Tibial nerve (tissue), 3 donors: Measurements from ENCODE around the gene STX7.

Experiments used
- POLR2A ChIP-seq, 2 donors: fragments of 450-650 bp; IDR thresholded peaks; one replicate each; pipeline ENCODE4 v1.6.1; 2017; ENCODE audit warnings: antibody characterized with exemption in 2 of 2, mild to moderate bottlenecking in 2 of 2, moderate library complexity in 2 of 2
- TF ChIP-seq, protein P1 (sequence below), 5 experiments: fragments of 200-600 bp in 3 of 5; fragments of 450-650 bp in 2 of 5; sonication (generic) in 3 of 5; IDR thresholded peaks; one replicate each; pipeline ENCODE4 v1.5.1; 2016 to 2019; ENCODE audit warnings: antibody characterized with exemption in 5 of 5, mild to moderate bottlenecking in 3 of 5, moderate library complexity in 2 of 5

- TF ChIP-seq, protein P1, sequence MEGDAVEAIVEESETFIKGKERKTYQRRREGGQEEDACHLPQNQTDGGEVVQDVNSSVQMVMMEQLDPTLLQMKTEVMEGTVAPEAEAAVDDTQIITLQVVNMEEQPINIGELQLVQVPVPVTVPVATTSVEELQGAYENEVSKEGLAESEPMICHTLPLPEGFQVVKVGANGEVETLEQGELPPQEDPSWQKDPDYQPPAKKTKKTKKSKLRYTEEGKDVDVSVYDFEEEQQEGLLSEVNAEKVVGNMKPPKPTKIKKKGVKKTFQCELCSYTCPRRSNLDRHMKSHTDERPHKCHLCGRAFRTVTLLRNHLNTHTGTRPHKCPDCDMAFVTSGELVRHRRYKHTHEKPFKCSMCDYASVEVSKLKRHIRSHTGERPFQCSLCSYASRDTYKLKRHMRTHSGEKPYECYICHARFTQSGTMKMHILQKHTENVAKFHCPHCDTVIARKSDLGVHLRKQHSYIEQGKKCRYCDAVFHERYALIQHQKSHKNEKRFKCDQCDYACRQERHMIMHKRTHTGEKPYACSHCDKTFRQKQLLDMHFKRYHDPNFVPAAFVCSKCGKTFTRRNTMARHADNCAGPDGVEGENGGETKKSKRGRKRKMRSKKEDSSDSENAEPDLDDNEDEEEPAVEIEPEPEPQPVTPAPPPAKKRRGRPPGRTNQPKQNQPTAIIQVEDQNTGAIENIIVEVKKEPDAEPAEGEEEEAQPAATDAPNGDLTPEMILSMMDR (IDR thresholded peaks at IDR 0.05), result no peak
- TF ChIP-seq POLR2A (IDR thresholded peaks at IDR 0.05), result no peak
Measured at GRCh38 chr6:132506461-132506860, 6.5 kb downstream of the STX7 start.
